Stimulated activated CD4-positive, alpha-beta T cell treated with anti-CD3 and anti-CD28 coated beads, Interleukin-12 subunit alpha, Interleukin-12 subunit beta, amount 100 ng/mL, for 24 hours (primary cell): ENCODE measurements around the gene TCEAL7.

Experiments
- DNase-seq, 2 experiments: peaks; one replicate each; pipeline ENCODE4 v3.0.0-alpha.2; 2020; ENCODE audit warnings: low read depth in 2 of 2

The TCEAL7 gene

GRCh38 chrX:103367502-103367901 lies 37.5 kb downstream of the TCEAL7 start:
- no peak for DNase-seq

DNA sequence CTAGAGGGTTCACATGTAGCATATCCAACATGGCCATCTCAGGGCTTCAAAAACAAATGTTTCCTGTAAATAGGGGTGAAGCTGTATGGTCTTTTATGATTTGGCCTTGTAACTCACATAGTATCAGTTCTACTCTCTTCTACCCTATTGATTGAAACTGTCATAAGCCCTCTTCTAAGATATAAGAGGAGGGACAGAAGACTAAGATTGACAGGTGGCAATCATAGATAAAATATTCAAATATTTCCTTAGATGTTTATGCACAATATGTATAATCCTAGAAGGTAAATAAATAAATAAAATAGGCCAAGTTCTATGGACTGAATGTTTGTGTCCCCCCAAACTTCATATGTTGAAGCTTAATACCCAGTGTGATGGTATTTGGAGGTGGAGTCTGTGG lies 39.4 kb downstream of the TCEAL7 start:
- DNase-seq, result no peak

DNA sequence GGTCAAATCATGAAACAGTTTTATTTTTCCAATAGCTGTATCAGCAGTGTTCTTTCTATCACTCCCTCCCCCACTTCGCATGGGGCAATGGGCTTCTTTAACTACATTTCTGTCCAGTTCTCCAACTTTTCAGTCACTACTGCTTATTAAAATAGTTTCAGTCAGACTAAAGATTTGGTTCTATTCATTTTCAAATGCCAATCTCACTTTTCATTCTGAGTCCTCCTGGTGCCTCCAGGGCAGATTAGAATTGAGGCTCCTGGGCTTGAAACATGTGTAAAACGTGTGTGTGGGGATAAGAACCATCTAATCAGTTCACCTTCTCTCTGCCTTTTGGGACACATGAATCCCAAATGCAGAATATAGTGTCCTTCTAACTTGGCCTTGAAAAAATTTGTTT lies 42.8 kb downstream of the TCEAL7 start:
- no peak for DNase-seq

GRCh38 chrX:103373581-103373980 lies 43.5 kb downstream of the TCEAL7 start:
- no peak for DNase-seq

GRCh38 chrX:103376118-103376978 lies 46.3 kb downstream of the TCEAL7 start, which contains the start of gene BEX3:
TSS of gene BEX3 (plus strand) at chrX:103376538. CDS start at chrX:103377522, 984 bp downstream.
- DNase-seq, result peak in 1 of 2 experiments; percentile 5

- DNase-seq, result no peak
Observed at GRCh38 chrX:103376979-103377324, 46.9 kb downstream of the TCEAL7 start.

- DNase-seq, result no peak
Observed at GRCh38 chrX:103378990-103379389, 49.0 kb downstream of the TCEAL7 start.
